Activated T-cell treated with anti-CD3 and anti-CD28 coated beads, Interleukin-2, amount 50 U/mL, for 4 hours (primary cell): ENCODE measurements around the gene GYPC. TPM values are rescaled to one million over a fixed set of nuclear protein-coding genes. Genes with fewer than 3 reads are reported as not detected.
A peak's percentile ranks its signal among the peaks of the same experiment; 100 is the strongest.
"Not testable (repeated sequence)": the region's sequence is repeated elsewhere in the genome, so short reads cannot be mapped to it uniquely, and the experiment has no call there.

Experiments
- ATAC-seq, 2 donors: fragments of 200-7000 bp; cut with Tn5 transposase; one replicate each; pipeline ENCODE4 v1.10.0; 2021
- DNase-seq: peaks from one replicate; pipeline ENCODE4 v3.0.0-alpha.2; 2020
- H3K27me3 Mint-ChIP-seq: one replicate; pipeline ENCODE4 v1.8.0; 2021; ENCODE audit warnings: low read depth, mixed read lengths
- H3K36me3 Mint-ChIP-seq: one replicate; pipeline ENCODE4 v1.8.0; 2022; ENCODE audit warnings: mixed read lengths; ENCODE audit not compliant: insufficient read depth
- H3K4me1 Mint-ChIP-seq: one replicate; pipeline ENCODE4 v1.8.0; 2021; ENCODE audit warnings: low read depth, mixed read lengths
- H3K4me3 Mint-ChIP-seq: one replicate; pipeline ENCODE4 v1.8.0; 2021; ENCODE audit warnings: mild to moderate bottlenecking, moderate library complexity, mixed read lengths
- H3K9me3 Mint-ChIP-seq: one replicate; pipeline ENCODE4 v1.8.0; 2021; ENCODE audit warnings: mixed read lengths
- total RNA-seq, 3 donors: library from RNA; stranded (reverse); gene quantifications; one replicate each; pipeline ENCODE4 v1.2.1, GENCODE V29; 2021

The GYPC gene
- total RNA-seq, 3 donors from 2014 or later, result 85.2 to 98.3 (median 93.4) TPM

DNA sequence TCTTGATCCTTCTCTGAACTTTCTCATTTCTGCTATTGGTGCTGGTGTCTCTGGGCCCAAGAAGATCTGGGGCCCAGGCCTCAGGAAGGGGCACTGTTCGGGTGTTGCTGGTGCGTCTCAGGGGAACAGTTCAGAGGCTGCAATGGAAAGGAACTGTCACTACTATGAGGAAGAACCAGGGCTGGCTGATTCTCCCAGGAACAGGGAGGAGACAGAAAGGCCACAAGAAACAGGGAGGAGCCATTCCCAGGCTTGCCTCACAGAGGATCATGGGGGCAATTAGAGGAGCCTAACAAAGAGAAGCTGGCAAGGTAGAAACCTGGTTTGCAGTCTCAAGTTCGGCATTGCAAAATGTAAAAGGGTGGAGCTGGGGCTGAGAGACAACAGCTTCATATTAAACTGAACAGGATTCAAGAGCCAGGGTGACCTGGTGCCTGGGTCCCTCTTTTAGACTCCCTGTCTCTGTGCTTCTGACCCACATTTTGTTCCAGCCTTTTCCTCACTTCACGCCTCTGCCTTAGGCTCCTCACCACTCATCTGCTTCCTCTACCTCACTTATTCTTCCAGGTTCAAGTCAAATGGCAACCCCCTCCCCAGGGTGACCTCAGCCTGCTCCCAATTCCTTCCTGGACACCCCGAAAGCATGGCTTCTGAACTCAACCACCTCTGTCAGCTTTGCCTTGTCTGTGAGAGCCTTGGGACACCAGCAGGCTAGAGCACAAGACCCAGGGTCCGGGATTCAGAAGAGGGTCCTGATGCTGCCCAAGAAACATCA is 58.4 kb downstream of the GYPC start:
- DNase-seq, result no peak
- Mint-ChIP-seq H3K4me1 (no peaks in the 10 kb centered on the region), H3K27me3 (no peaks in the 10 kb centered on the region), H3K9me3 (no peaks in the 10 kb centered on the region), H3K4me3 (no peak overlapping the region), H3K36me3 (no peaks in the 10 kb centered on the region)
- ATAC-seq, result no peak

DNA sequence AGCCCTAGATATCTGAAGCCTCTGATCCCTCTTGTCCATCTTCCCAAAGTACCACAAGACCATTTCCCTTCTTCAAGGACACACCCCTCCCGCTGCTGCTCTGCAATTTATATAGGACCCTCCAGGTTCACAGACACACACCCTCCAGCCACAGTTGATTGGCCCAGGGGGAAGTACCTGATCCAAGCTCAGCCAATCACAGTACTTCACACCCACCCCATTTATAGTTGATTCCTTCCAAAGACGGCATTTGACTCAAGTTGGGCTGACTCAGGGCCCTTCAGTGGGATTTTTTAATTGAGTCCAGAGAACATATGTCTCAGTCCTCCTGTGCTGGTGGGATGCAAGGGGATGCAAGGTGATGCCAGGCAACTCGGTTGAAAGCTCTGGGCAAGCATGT is 59.2 kb downstream of the GYPC start:
- H3K4me3 Mint-ChIP-seq, result no peak overlapping the region

DNA sequence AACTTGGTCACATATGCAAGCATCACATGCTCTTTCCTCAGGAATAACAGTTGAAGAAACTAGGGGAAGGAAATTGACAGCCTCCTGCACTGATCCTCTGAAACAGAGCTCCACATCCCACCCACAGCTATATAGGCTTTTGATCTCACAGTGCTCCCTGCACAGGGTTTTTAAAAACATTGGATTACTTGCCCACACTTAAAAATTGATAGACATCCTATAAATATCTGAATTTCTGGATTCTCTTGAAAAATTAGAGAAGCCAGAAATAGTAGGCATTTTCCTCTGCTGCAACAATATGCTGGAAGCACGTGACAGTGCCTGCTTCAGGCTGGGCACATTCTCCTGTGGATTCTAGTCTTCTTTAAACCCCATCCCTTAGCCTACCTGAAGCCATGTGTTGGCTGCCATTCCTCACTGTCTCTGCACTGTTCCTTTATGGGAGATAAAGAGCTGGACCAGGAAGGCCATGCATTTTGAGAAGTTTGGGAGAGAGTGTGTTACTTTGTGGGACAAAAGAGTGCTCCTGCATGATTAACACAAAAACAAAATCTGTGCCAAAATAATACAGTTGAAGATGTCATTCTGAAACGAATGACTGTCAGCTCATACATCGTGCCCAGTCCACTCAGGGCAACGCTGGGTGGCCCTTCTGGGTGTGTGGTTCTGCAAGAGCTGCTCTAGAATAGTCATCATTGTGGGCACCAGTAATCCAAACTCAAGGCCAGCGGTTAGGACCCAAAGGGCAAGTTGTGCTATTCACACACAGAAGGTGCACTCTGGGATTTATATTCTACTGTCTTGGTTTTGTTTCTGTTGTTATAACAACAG is 59.8 kb downstream of the GYPC start:
- Mint-ChIP-seq H3K27me3 (no peaks in the 10 kb centered on the region), H3K36me3 (no peaks in the 10 kb centered on the region), H3K4me3 (no peak overlapping the region), H3K9me3 (no peaks in the 10 kb centered on the region), H3K4me1 (no peaks in the 10 kb centered on the region)
- no peak for DNase-seq
- no peak for ATAC-seq

More for the DNA sequence above, 59.2 kb downstream of the GYPC start:
- Mint-ChIP-seq H3K4me1 (no peaks in the 10 kb centered on the region), H3K27me3 (no peaks in the 10 kb centered on the region), H3K9me3 (no peaks in the 10 kb centered on the region), H3K36me3 (no peaks in the 10 kb centered on the region)
- ATAC-seq, result no peak
- no peak for DNase-seq

DNA sequence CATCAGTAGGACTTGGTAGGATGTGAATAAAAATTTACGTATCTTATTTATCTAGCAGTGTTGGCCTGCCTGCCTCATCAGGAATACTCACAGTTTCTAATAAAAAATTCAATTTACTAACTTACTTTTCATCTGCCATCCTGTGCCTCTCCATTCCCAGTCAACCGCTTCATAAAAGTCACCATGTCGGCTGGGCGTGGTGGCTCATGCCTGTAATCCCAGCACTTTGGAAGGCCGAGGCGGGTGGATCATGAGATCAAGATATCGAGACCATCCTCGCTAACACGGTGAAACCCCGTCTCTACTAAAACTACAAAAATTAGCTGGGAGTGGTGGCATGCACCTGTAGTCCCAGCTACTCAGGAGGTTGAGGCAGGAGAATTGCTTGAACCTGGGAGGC is 61.3 kb downstream of the GYPC start:
- not testable (repeated sequence) for H3K4me3 Mint-ChIP-seq, H3K4me1 Mint-ChIP-seq, H3K9me3 Mint-ChIP-seq, ATAC-seq, DNase-seq, H3K27me3 Mint-ChIP-seq, H3K36me3 Mint-ChIP-seq

DNA sequence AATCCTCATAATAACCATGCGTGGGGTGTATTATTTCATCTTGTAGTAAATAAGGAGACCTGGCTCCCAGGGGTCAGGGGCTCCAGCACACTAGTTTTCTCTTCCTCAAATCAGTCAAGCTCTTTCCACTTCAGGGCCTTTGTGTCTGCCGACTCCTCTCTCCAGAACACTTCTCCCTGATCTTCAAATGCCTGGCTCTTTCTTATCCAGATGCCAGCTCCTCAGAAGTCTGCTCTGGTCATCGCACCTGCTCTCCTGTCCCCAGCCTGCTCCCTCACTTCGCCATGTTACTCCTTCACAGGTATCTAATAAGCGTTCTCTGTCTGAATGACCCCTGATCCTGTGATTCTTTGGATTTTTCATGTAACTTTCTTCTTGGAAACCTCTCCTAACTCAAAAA is 62.0 kb downstream of the GYPC start:
- Mint-ChIP-seq H3K4me3 (no peak overlapping the region), H3K36me3 (no peaks in the 10 kb centered on the region), H3K9me3 (no peaks in the 10 kb centered on the region), H3K27me3 (no peaks in the 10 kb centered on the region), H3K4me1 (no peaks in the 10 kb centered on the region)
- no peak for ATAC-seq
- DNase-seq, result no peak

DNA sequence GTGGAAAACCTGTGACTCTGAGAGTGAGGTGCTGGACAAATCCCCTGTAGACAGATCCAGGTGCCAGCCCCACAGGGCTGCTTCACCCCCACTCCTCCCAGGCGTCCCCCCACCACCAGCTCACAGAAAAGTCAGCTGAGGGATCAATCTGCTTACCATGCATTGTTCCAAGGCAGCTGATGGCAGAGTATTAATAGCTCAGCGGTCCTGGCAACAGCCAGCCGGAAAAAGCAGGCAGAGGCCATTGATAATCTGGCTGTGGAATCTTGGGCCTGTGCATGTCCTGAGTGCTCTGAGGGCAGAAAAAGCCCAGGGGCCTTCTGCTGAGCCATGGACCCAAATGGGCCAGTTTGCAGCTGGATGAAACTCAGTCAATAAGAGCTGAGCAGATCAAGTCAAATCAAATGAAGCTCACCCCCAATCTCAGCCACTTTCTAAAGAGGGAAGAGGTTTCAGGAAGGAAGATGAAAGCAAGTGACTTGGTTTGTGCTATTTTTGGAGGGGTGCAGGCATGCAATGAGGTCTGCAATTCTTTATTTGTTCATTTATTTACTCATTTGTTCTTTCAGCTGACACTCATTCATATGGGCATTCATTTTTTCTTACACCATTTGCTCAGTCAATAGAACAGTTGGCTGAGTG is 63.4 kb downstream of the GYPC start:
- ATAC-seq (no peak), DNase-seq (no peak)
- no peaks in the 10 kb centered on the region for H3K4me1 Mint-ChIP-seq
- H3K27me3 Mint-ChIP-seq, result peaks cover 3% of the 10 kb centered on the region
- peaks cover 5% of the 10 kb centered on the region for H3K9me3 Mint-ChIP-seq
- H3K36me3 Mint-ChIP-seq, result no peaks in the 10 kb centered on the region
- no peak overlapping the region for H3K4me3 Mint-ChIP-seq

DNA sequence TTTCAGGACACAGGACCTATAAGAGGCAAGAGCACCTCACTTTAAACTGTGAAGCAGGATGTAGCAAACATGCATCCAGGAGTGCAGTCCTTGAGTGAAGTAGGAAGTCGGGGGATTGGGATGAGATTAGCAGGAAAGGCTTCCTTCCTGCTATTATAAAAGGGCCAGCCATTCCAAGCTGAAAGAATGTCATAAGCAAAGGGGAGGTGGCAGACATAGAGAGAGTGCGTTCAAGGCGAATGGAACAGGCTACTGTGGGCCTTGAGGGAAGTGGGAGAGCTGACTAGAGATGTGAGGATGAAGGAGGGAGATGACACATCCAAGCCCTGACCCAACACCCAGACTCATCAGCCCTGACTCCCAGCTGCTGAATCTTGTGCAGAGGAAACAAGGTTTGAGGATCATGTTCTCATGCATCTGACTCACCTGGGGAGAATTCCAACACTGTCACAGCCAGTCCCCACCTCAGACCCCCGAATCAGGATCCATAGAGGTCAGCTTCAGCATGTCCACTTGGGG is 63.9 kb downstream of the GYPC start:
- no peak for ATAC-seq
- Mint-ChIP-seq H3K4me3 (no peak overlapping the region), H3K36me3 (peaks cover under 1% of the 10 kb centered on the region), H3K4me1 (no peaks in the 10 kb centered on the region), H3K27me3 (peaks cover 3% of the 10 kb centered on the region), H3K9me3 (peaks cover 8% of the 10 kb centered on the region)
- DNase-seq, result no peak

DNA sequence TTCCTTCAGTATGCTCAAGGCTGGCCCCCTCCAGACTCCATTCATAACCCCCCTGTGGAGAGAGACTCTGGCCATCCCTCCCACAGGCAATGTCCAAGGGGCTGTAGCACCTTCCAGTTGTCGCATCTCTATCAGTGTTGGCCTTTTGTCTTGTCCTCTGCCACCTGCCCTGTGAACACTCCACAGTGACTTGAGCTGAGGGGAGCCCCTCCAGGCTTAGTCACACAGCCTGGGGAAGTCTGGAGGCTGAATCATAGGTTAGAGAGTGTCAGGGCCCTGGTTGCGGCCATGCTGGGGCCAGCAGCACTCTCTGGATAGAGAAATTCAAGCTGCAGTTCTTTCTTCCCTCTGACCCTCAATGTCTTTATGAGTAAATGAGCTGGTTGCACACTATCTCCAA is 64.7 kb downstream of the GYPC start:
- peak in 1 of 2 donors; percentile 23 for ATAC-seq
- peaks cover 15% of the 10 kb centered on the region for H3K9me3 Mint-ChIP-seq
- DNase-seq, result no peak
- H3K4me1 Mint-ChIP-seq, result no peaks in the 10 kb centered on the region
- peaks cover 5% of the 10 kb centered on the region for H3K36me3 Mint-ChIP-seq
- no peak overlapping the region for H3K4me3 Mint-ChIP-seq
- peaks cover 3% of the 10 kb centered on the region for H3K27me3 Mint-ChIP-seq

DNA sequence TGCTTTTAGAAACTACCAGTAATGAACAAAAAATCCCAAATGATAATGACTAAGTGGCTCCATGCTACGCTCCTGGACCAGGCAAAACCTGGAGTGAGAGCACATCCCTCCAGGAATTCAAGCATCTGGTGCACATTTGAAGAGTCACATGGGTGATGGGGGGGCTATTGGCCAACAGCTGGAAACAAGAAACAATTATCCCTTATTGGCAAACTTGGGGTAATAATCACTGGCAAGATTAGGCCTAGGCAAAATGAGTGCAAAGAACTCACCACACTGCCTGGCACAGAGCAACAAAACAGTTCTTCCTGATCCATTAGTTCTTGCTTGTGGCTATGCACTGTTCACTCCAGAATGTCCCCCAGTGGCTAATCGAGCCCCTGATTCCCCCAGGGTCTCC is 66.1 kb downstream of the GYPC start:
- Mint-ChIP-seq H3K4me3 (no peak overlapping the region), H3K36me3 (peaks cover 5% of the 10 kb centered on the region)
- DNase-seq, result no peak

DNA sequence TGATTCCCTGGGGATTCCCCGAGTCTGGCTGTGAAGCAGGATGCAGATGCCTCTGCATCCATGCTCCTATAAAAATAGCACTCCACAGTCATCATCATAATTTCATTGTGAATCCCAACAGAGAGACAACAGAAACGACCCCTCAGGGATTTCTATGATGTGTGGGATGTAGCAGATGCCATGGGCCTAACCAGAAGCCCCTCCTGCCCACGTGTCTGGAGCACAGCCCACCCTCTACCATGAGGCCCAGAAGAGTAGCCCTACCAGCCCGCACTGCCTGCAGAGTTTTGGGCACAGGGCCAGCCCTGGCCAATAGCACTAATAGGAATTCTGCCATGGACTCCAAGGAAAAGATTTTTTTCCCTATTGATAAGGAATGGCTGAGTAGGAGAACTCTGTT is 66.6 kb downstream of the GYPC start:
- ATAC-seq (no peak), DNase-seq (no peak)
- Mint-ChIP-seq H3K4me3 (no peak overlapping the region), H3K4me1 (no peaks in the 10 kb centered on the region), H3K9me3 (peaks cover 20% of the 10 kb centered on the region), H3K36me3 (peaks cover 5% of the 10 kb centered on the region), H3K27me3 (peaks cover 3% of the 10 kb centered on the region)

More for the DNA sequence above, 66.1 kb downstream of the GYPC start:
- ATAC-seq, result no peak
- peaks cover 20% of the 10 kb centered on the region for H3K9me3 Mint-ChIP-seq
- peaks cover 3% of the 10 kb centered on the region for H3K27me3 Mint-ChIP-seq
- H3K4me1 Mint-ChIP-seq, result no peaks in the 10 kb centered on the region

DNA sequence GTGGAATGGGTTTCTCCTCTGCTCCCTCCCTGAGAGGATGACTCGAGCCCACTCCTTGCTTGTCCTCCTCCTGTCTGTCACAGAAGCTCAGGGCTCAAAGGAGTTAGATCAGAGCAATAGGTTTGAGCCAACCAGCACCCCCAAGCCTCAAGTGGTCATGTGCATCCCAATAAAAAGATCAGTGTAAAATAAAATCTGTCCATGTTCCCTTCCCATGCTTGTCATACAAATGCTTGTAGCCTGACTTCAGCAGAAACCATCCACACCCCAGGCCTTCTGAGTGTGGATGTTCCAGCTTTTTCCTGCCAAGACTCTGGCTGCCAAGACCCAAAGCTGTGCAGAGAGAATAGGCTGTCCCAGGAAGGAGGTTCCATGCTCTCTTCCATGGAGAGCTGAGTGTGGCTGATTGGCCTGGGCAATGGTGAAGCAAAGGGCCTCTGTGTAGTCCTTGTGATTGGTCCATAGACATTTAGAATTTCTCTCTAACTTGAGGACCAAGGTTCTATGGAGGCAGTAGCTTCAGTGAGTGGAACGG is 67.4 kb downstream of the GYPC start:
- Mint-ChIP-seq H3K4me3 (no peak overlapping the region), H3K4me1 (no peaks in the 10 kb centered on the region), H3K9me3 (peaks cover 20% of the 10 kb centered on the region), H3K27me3 (peaks cover 3% of the 10 kb centered on the region), H3K36me3 (peaks cover 5% of the 10 kb centered on the region)
- DNase-seq (no peak), ATAC-seq (no peak)

DNA sequence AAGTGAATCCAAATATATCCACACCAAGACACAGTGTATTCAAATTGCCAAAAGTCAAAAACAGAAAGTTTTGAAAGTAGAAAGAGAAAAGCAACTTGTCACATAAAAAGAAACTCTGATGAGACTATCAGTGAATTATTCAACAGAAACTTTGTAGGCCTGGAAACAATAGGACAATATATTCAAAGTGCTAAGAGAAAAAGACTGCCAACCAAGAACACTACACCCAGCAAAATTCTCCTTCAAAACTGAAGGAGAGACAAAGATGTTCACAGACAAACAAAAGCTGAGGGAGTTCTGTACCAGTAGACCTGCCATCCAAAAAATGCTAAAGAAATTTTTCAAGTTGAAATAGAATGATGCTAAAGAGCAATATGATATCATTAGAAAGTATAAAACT is 69.6 kb downstream of the GYPC start:
- H3K4me1 Mint-ChIP-seq, result no peaks in the 10 kb centered on the region
- H3K27me3 Mint-ChIP-seq, result peaks cover 3% of the 10 kb centered on the region
- H3K4me3 Mint-ChIP-seq, result no peak overlapping the region
- H3K36me3 Mint-ChIP-seq, result peaks cover 5% of the 10 kb centered on the region
- ATAC-seq (no peak), DNase-seq (no peak)
- peaks cover 20% of the 10 kb centered on the region for H3K9me3 Mint-ChIP-seq

DNA sequence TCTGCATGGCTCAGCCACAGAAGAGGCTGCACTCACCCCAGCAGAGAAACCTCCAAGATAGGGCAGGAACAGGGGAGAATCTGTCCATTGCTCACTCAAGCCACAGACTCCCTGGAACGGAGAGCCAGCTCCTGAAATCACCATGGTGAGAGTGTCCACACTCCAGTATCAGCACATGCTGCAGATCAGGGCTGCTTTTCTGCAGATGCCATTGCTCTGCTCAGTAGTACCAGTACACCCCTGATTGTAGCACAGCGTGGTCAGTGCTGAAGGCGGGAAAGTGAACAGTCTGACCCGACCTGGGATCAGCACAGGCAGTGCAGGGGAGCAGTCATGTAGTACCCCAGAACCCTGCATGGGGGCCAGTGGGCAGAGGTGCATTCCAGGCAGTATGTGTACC is 73.9 kb downstream of the GYPC start:
- no peaks in the 10 kb centered on the region for H3K4me1 Mint-ChIP-seq
- ATAC-seq, result no peak

DNA sequence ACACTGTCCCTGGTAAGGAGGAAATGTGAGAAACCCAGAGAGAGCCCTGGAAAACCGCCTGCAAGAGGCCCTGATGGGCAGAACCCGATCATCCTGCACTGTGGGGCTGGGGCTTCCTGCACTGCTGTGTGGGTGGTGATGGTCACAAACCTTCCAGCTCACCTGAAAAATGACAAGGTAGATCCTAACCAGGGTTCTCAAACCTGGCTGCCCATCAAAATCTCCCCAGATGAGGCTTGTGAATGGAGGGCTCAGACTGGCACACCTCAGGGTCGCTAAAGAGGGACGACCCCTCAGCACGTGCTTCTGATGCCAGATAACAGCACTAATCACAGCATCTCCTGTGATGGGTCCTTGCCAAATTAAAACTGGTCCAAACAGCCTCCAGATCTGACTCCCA is 74.7 kb downstream of the GYPC start:
- ATAC-seq, result no peak
- Mint-ChIP-seq H3K4me1 (no peaks in the 10 kb centered on the region), H3K4me3 (no peak overlapping the region), H3K27me3 (no peaks in the 10 kb centered on the region), H3K9me3 (peaks cover 5% of the 10 kb centered on the region), H3K36me3 (no peaks in the 10 kb centered on the region)
- DNase-seq, result no peak

More for the DNA sequence above, 73.9 kb downstream of the GYPC start:
- H3K9me3 Mint-ChIP-seq, result peaks cover 13% of the 10 kb centered on the region
- no peak for DNase-seq
- H3K4me3 Mint-ChIP-seq, result no peak overlapping the region
- H3K36me3 Mint-ChIP-seq, result peaks cover 5% of the 10 kb centered on the region
- H3K27me3 Mint-ChIP-seq, result no peaks in the 10 kb centered on the region
